ENCODE results near the gene RGS8.

DNA sequence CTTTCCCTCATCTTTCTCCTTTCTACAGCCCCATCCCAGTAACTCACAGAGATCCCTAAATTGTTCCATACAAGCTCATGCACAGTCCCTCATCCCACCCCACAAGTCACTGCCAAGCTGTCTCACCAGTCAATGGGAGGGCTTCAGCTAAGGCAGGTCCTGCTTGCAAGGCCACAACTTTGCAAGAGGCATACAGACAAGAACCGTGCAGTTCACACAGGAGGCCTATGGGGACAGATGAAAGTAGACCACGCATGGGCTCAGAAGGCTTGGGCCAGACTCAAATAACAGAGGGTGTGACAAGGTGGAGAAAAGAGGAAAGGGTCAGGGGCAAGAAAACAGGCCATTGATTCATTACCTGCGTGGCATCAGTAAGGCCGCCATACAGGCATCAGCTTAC is 15.1 kb downstream of the RGS8 start:
- TF ChIP-seq, protein P1, sequence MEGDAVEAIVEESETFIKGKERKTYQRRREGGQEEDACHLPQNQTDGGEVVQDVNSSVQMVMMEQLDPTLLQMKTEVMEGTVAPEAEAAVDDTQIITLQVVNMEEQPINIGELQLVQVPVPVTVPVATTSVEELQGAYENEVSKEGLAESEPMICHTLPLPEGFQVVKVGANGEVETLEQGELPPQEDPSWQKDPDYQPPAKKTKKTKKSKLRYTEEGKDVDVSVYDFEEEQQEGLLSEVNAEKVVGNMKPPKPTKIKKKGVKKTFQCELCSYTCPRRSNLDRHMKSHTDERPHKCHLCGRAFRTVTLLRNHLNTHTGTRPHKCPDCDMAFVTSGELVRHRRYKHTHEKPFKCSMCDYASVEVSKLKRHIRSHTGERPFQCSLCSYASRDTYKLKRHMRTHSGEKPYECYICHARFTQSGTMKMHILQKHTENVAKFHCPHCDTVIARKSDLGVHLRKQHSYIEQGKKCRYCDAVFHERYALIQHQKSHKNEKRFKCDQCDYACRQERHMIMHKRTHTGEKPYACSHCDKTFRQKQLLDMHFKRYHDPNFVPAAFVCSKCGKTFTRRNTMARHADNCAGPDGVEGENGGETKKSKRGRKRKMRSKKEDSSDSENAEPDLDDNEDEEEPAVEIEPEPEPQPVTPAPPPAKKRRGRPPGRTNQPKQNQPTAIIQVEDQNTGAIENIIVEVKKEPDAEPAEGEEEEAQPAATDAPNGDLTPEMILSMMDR (conservative IDR thresholded peaks at IDR 0.05): no peak
- TF ChIP-seq ZFX (IDR thresholded peaks at IDR 0.05): no peak
